DLD1 (cell line): Measurements from ENCODE around the gene CRYZ.
"Not testable (repeated sequence)": the region's sequence is repeated elsewhere in the genome, so short reads cannot be mapped to it uniquely, and the experiment has no call there.

ENCODE experiments used
- in situ Hi-C: cut with HindIII; loops from 2 replicates; pipeline ENCODE4 v1.10.0; 2017; ENCODE audit warnings: low sequenced_read_pairs

Gene CRYZ

GRCh38 chr1:74732960-74733603 lies at the start of gene CRYZ, which contains the start of gene TYW3:
TSS of gene CRYZ (minus strand) at chr1:74733050. CDS start at chr1:74724821, 8,229 bp downstream.
TSS of gene TYW3 (plus strand) at chr1:74733152. CDS start at chr1:74733245, 93 bp downstream.
- in situ Hi-C loops = no loop called here

- in situ Hi-C loops = loop anchor here (25.0 kb wide), 1 partner anchor 407 kb away; no protein-coding TSS in a partner anchor
Observed at GRCh38 chr1:74780594-74780993, 47.7 kb upstream of the CRYZ start.

DNA sequence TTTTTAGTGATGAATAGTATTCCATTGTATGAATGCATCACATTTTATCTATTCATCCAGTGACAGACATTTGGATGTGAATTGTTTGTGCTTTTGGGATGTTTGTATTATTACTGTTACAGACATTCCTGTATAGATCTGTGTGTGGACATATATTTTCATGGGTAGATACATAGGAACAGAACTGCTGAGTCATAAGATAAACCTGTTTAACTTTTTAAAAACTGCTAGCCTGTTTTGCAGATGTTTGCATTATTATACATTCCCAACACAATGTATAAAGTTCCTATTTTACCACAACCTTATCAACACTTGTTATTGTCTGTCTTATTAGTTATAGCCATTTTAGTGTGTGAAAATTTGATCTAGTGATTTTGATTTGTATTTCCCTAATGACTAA lies 46.9 kb upstream of the CRYZ start:
- in situ Hi-C loops = loop anchor here (25.0 kb wide), 1 partner anchor 408 kb away; no protein-coding TSS in a partner anchor

- in situ Hi-C loops = loop anchor here (25.0 kb wide), 1 partner anchor 410 kb away; no protein-coding TSS in a partner anchor
Observed at GRCh38 chr1:74777525-74777924, 44.7 kb upstream of the CRYZ start.

DNA sequence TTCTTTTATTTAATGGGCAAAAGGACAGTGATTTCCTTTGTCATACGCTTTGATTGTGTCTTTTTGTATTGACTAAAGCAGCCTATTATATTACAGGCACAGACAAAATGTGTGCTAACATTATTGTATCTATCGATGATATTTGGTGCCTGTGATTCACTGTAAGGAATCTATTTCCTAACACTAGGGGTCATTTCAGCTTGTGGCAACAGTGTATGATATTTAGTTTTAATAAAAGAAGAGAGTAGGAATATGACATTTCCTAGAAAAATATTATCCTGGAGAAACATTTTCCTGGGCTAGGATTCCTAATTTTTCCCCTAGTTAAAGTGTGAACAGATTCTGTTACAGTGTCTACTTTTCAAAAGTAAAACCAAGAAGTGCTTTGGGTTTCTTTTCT lies 42.9 kb upstream of the CRYZ start:
- in situ Hi-C loops = loop anchor here (25.0 kb wide), 1 partner anchor 412 kb away; no protein-coding TSS in a partner anchor

GRCh38 chr1:74773582-74773981 lies 40.7 kb upstream of the CRYZ start:
- in situ Hi-C loops = no loop called here

- in situ Hi-C loops = no loop called here
Observed at GRCh38 chr1:74772945-74773344, 40.1 kb upstream of the CRYZ start.

DNA sequence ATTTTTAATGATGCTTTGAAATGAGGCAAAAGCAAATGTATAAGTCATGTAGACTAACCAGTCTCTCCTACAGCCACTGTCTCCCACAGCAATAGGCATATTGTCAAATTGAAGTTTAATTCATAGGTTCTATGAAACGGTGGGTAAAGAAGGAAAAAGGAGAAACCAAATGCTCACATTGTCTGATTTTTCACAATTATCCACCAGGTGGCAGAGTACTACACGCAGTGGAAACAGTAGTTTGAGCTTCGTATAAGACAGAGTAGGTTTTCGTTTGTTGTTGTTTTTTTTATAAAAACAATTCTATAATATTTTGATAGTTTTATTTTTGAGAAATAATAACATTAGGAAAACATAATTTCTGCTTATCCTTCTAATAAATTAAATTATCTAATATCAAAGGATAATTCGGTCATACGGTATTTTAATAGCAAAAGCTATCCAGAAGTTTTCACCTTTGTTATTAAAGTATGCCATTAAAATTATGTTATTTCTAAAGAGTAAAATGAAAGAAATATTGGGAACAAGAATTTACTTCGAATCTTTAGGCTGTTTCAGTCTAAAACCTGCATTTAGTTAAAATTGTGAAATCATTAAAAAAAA lies 39.2 kb upstream of the CRYZ start:
- in situ Hi-C loops = no loop called here

DNA sequence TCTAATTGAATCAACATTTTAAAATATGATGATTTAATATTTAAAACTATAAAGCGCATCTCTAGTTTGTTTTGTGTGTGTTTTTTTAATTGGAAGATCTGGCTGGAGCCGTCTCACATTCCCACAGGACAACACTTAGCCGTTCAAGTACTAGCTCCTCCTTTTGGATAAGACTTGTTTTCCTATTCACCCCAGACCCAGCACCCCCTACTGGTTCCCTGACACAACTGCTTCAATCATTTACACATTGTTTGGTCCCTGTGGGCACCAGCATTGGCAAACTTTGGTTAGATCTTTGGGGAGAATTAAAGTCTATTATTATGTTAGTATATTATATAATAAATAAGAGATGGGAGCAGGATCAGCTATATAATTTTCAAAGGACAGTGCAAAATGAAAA lies 34.6 kb upstream of the CRYZ start:
- in situ Hi-C loops = no loop called here

DNA sequence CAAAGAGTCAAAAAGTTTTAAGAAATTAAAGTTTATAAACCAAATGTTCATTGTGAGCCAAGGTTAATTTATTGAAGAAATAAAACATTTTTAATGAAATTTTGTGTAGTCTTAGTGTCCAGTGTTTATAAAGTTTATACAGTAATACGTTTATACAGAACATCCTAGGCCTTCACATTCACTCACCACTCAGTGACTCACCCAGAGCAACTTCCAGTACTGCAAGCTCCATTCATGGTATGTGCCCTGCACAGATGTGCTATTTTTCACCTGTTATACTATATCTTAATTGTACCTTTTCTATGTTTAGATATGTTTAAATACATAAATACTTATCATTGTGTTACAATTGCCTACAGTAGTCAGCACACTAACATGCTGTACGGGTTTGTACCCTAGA lies 33.7 kb upstream of the CRYZ start:
- in situ Hi-C loops = no loop called here

DNA sequence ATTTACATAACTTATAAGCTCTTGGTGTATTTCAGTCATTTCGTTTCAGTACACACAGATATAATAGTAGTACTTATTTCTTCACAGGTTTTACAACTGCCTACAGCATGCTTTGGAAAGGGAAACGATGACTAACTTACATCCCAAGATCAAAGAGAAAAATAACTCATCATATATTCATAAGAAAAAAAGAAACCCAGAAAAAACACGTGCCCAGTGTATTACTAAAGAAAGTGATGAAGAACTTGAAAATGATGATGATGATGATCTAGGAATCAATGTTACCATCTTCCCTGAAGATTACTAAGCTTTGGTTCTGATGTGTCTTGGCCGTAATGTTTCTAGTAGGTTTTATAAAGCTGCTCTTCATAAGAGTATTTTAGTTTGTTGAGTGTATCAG lies 31.0 kb upstream of the CRYZ start:
- in situ Hi-C loops = no loop called here

- in situ Hi-C loops = not testable (repeated sequence)
Observed at GRCh38 chr1:74756650-74757049, 23.8 kb upstream of the CRYZ start.

DNA sequence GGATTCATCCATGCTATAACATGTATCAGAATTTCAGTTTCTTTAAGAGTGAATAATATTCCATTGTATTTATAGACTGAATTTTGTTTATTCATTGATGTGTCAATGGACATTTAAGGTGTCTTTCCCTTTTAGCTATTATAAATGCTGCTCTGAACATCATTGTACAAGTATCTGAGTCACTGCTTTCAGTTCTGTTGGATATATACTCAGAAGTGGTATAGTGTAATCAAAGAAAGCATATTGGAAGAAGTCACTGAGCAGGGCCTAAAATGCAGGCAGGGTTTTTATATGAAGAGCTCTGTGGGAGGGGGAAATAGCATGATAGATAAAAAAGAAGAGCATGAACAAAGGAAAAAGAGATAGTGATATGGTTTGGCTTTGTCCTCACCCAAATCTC lies 22.6 kb upstream of the CRYZ start:
- in situ Hi-C loops = no loop called here

DNA sequence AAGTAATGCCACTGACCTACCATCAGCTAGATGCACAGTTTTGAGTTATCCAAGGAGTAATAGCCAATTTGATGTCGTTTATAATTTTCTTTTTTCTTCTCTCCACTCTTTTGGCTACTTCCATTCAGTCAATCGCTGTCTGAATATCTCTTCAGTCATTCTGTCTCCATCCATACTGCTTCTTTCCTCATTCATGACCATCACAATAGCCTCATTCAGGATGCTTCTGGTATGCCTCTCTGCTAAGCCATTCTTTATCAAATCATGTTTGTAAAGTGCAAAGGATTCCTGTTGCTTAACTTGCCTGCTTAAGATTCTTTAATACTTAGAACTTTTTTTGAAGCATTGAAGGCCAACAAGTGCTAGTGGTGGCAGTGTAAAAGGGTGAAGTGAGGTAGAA lies 20.3 kb upstream of the CRYZ start:
- in situ Hi-C loops = no loop called here

- in situ Hi-C loops = no loop called here
Observed at GRCh38 chr1:74748960-74749359, 16.1 kb upstream of the CRYZ start.

- in situ Hi-C loops = not testable (repeated sequence)
Observed at GRCh38 chr1:74745247-74745646, 12.4 kb upstream of the CRYZ start.

DNA sequence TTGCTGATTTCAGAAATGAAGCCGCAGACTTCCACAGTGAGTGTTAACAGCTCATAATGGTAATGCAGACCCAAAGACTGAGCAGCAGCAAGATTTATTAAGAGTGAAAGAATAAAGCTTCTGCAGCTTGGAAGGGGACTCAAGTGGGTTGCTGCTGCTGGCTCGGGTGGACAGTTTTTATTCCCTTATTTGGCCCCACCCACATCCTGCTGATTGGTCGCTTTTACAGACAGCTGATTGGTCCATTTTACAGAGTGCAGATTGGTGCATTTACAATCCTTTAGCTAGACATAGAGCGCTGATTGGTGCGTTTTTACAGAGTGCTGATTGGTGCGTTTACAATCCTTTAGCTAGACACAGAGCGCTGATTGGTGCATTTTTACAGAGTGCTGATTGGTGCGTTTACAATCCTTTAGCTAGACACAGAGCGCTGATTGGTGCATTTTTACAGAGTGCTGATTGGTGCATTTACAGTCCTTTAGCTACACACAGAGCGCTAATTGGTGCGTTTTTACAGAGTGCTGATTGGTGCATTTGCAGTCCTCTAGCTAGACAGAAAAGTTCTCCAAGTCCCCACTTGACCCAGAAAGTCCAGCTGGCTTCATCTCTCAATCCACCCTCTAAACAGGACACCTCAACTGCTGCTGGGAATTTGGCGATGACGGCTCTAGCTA lies 7.6 kb upstream of the CRYZ start:
- in situ Hi-C loops = not testable (repeated sequence)

DNA sequence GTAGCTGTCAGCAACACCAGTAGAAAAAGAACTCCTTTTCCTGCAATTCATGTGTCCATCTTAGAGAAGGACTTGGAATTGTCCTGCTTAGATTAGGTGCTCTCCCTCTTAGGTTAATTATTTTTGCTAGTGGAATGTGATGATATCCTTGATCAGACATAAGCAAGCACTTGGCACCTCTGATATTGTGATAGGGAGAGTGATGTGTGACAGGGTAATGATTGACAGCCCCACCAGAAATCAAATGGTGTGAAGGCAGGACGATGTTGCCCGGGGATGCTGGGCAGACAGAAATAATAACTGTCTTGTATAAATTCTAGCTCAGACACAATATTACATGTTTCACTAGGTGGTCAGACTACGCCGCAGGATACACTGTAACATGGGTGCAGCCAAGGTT lies 4.5 kb upstream of the CRYZ start:
- in situ Hi-C loops = no loop called here

- in situ Hi-C loops = no loop called here
Observed at GRCh38 chr1:74733604-74734484, 994 bp upstream of the CRYZ start.

DNA sequence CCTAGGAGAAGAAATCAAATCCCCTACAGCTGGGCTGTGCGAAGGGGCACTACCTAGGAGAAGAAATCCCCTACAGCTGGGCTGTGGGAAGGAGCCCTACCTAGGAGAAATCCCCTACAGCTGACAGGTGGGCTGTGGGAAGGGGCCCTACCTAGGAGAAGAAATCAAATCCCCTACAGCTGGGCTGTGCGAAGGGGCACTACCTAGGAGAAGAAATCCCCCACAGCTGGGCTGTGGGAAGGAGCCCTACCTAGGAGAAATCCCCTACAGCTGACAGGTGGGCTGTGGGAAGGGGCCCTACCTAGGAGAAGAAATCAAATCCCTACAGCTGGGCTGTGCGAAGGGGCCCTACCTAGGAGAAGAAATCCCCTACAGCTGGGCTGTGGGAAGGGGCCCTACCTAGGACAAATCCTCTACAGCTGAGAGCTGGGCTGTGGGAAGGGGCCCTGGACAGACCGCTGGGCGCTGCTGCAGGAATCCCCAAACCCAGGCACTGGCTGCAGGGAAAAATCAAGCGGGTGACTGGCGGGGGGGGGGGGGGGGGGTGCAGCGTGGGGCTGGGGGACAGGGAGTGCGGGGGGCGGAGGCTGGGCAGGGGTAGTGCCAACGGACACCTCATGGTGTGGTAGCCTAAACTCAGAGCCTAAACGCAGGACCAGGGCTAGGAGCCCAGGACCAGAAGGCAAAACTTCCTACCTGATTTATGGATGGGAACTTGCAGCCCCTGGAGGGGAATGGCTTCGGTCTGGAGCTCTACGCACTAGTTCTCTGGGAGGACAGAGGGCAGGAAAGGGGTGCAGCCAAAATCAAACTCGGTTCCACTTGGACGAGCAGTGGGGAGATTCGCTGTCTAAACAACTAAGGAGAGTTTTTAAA lies 541 bp downstream of the CRYZ start:
- in situ Hi-C loops = not testable (repeated sequence)
